Measurements from ENCODE around the gene USF3. TPM values are rescaled to one million over a fixed set of nuclear protein-coding genes. Genes with fewer than 3 reads are reported as not detected.

USF3 gene
- total and polyA plus RNA-seq, 5 donors = 6.3 to 15.4 (median 14.0) TPM

DNA sequence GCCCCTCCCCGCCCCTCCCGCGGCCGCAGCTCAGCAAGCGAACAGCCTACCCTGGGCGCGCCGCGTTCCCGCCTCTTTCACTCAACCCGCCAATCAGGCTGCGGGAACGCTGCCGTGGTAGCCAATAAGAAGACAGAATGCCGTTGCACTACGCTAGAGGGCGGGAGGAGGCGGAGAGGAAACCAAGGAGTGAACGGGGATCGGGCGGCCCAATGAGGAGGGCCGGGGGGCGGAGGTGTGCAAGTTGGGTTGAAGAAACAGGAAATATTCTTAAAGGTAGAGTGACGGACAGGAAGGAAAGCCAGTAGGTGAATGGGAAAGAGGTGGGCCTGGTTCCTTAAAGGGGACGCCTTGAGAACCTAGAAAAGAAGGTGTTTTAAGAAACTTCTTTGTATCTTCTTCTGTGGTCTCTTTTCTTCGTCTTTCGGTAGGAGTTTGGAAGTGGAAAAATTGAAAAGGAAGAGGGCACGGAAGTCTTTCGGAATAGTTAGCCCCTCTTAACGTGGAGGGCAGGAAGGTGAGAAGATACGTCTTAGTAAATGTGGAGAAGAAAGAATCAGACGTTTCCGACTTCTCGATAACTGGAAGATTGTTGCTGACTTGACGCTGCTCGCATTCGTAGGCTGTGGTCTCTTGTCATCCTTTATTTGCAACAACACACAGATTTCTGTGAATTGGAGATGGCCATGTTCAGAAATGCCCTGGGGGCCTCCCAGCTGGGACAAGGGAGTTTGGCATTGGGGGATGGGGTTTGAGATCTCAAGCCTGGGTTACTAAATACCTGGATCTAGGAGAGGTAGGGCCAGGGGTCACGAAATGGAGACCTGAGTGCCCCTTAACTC lies 437 bp upstream of the USF3 start:
- Histone ChIP-seq H3K9me3 (ENCODE audit: control insufficient read depth, low read length) (no peaks in the 10 kb centered on the region), H3K4me3 (ENCODE audit: low read length) (peak overlapping the region; percentile 95), H3K27ac (ENCODE audit: low read length) (peak overlapping the region; percentile 87), H3K27me3 (ENCODE audit: control insufficient read depth, insufficient read depth) (no peaks in the 10 kb centered on the region), H3K4me1 (ENCODE audit: control insufficient read depth, insufficient read depth, low read length) (peaks cover 1% of the 10 kb centered on the region)
- DNase-seq (peak; percentile 99 to 100 (median 99)), ATAC-seq (peak; percentile 98)
- under 1% methylated on average over 38 of the region's 38 CpGs for WGBS
- intact Hi-C loops (cut with DNase I) = no loop called here

DNA sequence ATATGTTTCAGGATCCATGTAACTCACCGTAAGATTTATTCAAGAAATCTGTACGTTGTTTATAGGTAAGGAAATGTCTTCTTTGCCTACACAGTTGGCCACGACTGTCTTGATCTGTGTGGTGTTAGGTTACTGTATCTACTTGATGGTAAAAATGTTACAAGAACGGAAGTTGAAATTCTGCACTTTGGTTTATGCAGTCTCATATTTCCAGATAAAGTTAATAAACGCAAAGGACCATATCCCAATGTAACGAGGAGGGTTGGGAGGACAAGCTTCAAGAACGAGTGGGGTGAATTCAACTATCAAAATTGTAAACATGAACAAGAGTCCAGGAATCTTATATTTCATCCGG lies 1.0 kb downstream of the USF3 start:
- H3K9me3 ChIP-seq (ENCODE audit: control insufficient read depth, low read length) = no peaks in the 10 kb centered on the region
- WGBS = 19% methylated on average over 8 of the region's 8 CpGs
- peak overlapping the region; percentile 95 for H3K4me3 ChIP-seq (ENCODE audit: low read length)
- intact Hi-C loops (cut with DNase I) = loop anchor here in 1 of 4 donors (2.0 kb wide), 1 partner anchor 77 kb away; no protein-coding TSS in a partner anchor
- no peak for DNase-seq
- H3K27ac ChIP-seq (ENCODE audit: low read length) = no peak overlapping the region
- ATAC-seq = no peak
- H3K4me1 ChIP-seq (ENCODE audit: control insufficient read depth, insufficient read depth, low read length) = peaks cover 3% of the 10 kb centered on the region
- no peaks in the 10 kb centered on the region for H3K27me3 ChIP-seq (ENCODE audit: control insufficient read depth, insufficient read depth)

DNA sequence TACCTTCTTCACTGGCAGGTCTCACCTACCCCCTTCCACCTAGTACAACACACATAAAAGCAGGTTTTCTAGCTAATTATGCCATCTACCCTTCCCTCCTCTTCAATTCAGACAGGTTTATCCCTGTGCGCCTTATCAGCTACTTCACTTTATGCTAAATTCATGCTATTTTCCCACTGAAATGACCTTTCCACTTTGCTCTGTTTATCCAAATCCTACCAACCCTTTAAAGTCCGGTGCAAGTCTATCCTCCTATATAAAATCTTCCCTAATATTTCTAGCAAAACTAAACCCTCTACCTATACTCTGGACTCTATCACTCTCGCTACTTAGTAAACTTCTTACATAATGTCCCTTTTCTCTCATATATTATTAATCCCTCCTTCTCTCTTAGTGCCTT lies 6.0 kb downstream of the USF3 start:
- Histone ChIP-seq H3K4me1 (ENCODE audit: control insufficient read depth, insufficient read depth, low read length) (peaks cover 7% of the 10 kb centered on the region), H3K9me3 (ENCODE audit: control insufficient read depth, low read length) (no peaks in the 10 kb centered on the region), H3K27ac (ENCODE audit: low read length) (no peak overlapping the region), H3K27me3 (ENCODE audit: control insufficient read depth, insufficient read depth) (no peaks in the 10 kb centered on the region), H3K4me3 (ENCODE audit: low read length) (no peak overlapping the region)
- DNase-seq (no peak), ATAC-seq (no peak)
- WGBS = 96% methylated on average over 3 of the region's 3 CpGs
- intact Hi-C loops (cut with DNase I) = no loop called here

DNA sequence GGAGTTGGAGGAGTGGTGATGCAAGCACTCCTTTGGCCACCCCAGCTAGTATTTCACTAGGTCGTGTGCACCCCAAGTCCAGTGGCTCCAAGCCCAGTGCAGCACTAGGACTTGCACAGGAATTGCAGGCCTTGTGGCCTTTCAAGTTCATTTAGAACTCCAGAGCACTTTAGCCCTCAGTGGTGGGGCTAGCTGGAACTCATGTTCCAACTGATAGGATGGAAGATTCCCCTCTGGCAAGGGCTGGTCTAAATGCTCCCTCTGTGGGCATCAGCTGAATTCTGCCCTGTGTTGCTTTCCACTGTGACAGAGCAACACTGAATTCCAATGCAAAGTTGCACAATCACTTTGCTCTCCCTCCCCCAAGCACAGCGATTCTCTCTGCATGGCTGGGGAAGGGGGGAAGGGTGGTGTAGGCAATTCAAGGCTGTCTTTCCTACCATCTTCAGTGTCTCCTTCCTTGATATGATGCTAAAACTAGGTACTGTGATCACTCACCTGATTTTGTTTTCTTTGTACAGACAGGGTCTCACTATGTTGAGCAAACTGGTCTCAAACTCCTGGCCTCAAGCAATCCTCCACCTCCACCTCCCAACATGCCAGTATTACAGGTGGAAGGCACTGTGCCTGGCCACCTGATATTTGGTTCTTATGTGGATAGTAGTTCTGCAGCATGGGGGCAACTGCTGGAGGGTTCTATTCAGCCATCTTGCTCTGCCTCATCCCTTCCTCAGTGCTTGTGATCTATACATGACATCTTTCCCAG lies 10.3 kb downstream of the USF3 start:
- no peak overlapping the region for H3K27ac ChIP-seq (ENCODE audit: low read length)
- peak; percentile 20 to 66 for ATAC-seq
- 65% methylated on average over 2 of the region's 2 CpGs for WGBS

DNA sequence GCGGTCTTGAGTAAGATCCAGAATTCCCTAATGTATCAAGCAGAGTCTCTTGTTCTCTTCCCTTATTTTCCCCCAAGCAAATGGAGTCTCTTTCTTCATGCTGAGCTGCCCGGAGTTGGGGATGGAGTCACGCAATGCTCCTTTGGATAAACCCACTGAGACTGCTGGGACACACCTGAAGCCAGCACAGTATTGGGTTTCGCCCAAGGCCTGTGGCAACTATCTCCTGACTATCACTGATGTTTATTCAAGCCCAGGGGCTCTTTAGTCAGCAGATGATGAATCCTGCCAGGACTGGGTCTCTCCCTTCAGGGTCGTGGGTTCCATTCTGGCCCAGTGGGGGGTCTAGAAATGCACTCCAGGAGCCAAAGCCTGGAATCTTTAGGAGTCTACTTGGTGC lies 11.3 kb downstream of the USF3 start:
- intact Hi-C loops (cut with DNase I) = no loop called here
- no peaks in the 10 kb centered on the region for H3K27me3 ChIP-seq (ENCODE audit: control insufficient read depth, insufficient read depth)
- H3K9me3 ChIP-seq (ENCODE audit: control insufficient read depth, low read length) = no peaks in the 10 kb centered on the region
- peaks cover 4% of the 10 kb centered on the region for H3K4me1 ChIP-seq (ENCODE audit: control insufficient read depth, insufficient read depth, low read length)
- ATAC-seq (no peak), DNase-seq (no peak)
- WGBS = 89% methylated on average over 5 of the region's 5 CpGs
- no peak overlapping the region for H3K27ac ChIP-seq (ENCODE audit: low read length)
- no peak overlapping the region for H3K4me3 ChIP-seq (ENCODE audit: low read length)

More for the DNA sequence above, 10.3 kb downstream of the USF3 start:
- no peaks in the 10 kb centered on the region for H3K27me3 ChIP-seq (ENCODE audit: control insufficient read depth, insufficient read depth)
- intact Hi-C loops (cut with DNase I) = no loop called here
- no peaks in the 10 kb centered on the region for H3K9me3 ChIP-seq (ENCODE audit: control insufficient read depth, low read length)
- peaks cover 4% of the 10 kb centered on the region for H3K4me1 ChIP-seq (ENCODE audit: control insufficient read depth, insufficient read depth, low read length)
- DNase-seq = peak in 2 of 3 donors; percentile 19 to 42
- no peak overlapping the region for H3K4me3 ChIP-seq (ENCODE audit: low read length)

DNA sequence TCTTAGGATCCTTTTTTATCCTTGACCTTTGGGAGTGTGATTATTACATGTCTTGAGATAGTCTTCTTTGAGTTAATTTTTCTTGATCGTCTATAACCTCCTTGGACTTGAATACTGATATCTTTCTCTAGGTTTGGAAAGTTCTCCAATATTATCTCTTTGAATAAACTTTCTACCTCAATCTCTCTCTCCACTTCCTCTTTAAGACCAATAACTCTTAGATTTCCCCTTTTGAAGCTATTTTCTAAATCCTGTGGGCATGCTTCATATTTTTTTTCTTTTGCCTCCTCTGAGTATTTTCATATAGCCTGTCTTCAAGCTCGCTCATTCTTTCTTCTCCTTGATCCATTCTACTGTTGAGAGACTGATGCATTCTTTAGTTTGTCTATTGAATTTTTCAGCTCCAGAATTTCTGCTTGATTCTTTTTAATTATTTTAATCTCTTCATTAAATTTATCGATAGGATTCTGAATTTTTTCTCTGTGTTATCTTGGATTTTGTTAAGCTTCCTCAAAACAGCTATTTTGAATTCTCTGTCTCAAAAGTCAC lies 12.1 kb downstream of the USF3 start:
- Histone ChIP-seq H3K27me3 (ENCODE audit: control insufficient read depth, insufficient read depth) (no peaks in the 10 kb centered on the region), H3K9me3 (ENCODE audit: control insufficient read depth, low read length) (no peaks in the 10 kb centered on the region), H3K4me3 (ENCODE audit: low read length) (no peak overlapping the region), H3K4me1 (ENCODE audit: control insufficient read depth, insufficient read depth, low read length) (peaks cover 4% of the 10 kb centered on the region), H3K27ac (ENCODE audit: low read length) (no peak overlapping the region)
- intact Hi-C loops (cut with DNase I) = no loop called here
- DNase-seq (no peak), ATAC-seq (no peak)
- WGBS = 96% methylated on average over 3 of the region's 3 CpGs

DNA sequence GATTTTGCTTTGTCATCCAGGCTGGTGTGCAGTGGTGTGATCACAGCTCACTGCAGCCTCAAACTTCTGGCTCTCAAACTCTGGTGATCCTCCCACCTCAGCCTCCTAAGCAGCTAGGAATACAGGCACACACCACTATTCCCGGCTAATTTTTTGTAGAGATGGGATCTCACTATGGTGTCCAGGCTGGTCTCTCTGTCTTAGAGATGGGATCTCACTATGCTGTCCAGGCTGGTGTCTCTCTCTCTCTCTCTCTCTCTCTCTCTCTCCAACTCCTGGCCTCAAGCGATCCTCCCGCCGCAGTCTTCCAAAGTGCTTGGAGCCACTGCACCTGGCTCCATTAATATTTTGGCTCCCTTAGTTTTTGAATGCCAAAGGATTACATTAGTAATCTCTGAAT lies 17.7 kb downstream of the USF3 start:
- Histone ChIP-seq H3K27me3 (ENCODE audit: control insufficient read depth, insufficient read depth) (no peaks in the 10 kb centered on the region), H3K27ac (ENCODE audit: low read length) (no peak overlapping the region), H3K9me3 (ENCODE audit: control insufficient read depth, low read length) (no peaks in the 10 kb centered on the region), H3K4me1 (ENCODE audit: control insufficient read depth, insufficient read depth, low read length) (no peaks in the 10 kb centered on the region), H3K4me3 (ENCODE audit: low read length) (no peak overlapping the region)
- DNase-seq (no peak), ATAC-seq (no peak)
- WGBS = 96% methylated on average over 4 of the region's 4 CpGs
- intact Hi-C loops (cut with DNase I) = no loop called here

DNA sequence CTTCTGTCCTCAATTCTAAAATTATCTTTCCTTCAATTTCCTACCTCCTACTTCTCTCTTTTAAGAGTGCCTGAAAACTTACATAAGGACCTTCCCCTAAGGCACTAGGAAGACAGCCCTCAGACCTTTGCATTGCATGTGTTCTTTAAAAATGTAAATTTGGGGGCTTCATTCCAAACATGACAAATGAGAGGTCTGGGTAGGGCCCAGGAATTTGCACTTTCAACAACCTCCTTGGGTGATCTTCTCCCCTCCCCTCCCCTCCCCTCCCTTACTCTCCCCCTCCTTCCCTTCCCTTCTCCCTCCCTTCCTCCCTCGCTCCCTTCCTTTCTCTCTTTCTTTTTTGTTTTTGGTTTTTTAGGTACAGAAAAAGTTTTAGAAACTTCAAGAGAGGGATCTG lies 18.7 kb downstream of the USF3 start:
- Histone ChIP-seq H3K4me3 (ENCODE audit: low read length) (no peak overlapping the region), H3K27ac (ENCODE audit: low read length) (no peak overlapping the region), H3K27me3 (ENCODE audit: control insufficient read depth, insufficient read depth) (no peaks in the 10 kb centered on the region), H3K9me3 (ENCODE audit: control insufficient read depth, low read length) (no peaks in the 10 kb centered on the region), H3K4me1 (ENCODE audit: control insufficient read depth, insufficient read depth, low read length) (no peaks in the 10 kb centered on the region)
- 96% methylated on average over 1 of the region's 1 CpG for WGBS
- no peak for DNase-seq
- ATAC-seq = no peak
- intact Hi-C loops (cut with DNase I) = no loop called here

DNA sequence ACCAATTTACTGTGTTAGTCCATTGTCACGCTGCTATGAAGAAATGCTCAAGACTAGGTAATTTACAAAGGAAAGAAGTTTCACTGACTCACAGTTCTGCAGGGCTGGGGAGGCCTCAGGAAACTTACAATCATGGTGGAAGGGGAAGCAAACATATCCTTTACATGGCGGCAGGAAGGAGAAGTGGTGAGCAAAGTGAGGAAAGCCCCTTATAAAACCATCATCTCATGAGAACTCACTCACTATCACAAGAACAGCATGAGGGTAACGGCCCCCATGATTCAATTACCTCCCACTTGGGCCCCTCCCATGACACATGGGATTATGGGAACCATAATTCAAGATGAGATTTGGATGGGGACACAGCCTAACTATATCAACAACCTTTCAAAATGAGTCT lies 20.2 kb downstream of the USF3 start:
- DNase-seq = no peak
- no peak for ATAC-seq
- no peaks in the 10 kb centered on the region for H3K4me1 ChIP-seq (ENCODE audit: control insufficient read depth, insufficient read depth, low read length)
- WGBS = 92% methylated on average over 3 of the region's 3 CpGs
- H3K9me3 ChIP-seq (ENCODE audit: control insufficient read depth, low read length) = no peaks in the 10 kb centered on the region
- no peaks in the 10 kb centered on the region for H3K27me3 ChIP-seq (ENCODE audit: control insufficient read depth, insufficient read depth)
- intact Hi-C loops (cut with DNase I) = no loop called here
- no peak overlapping the region for H3K27ac ChIP-seq (ENCODE audit: low read length)
- no peak overlapping the region for H3K4me3 ChIP-seq (ENCODE audit: low read length)

DNA sequence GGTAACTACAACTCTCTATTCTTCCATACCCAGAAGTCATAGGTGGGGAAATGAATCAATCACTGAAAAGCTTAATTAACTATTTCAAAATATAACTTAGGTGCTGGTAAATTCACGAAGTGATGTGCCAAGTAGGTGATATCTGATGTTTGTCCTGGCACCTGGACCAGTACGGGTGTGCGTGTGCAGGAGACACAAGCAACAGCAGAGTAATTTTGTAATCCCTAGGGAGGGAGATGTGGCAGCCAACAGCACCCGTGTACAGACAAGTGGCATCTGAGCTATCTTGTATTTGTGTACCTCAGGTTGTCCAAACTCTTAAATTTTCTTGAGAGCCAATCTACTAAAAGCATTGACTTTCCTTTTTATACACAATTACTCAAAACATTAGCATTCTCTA lies 22.8 kb downstream of the USF3 start:
- Histone ChIP-seq H3K27me3 (ENCODE audit: control insufficient read depth, insufficient read depth) (no peaks in the 10 kb centered on the region), H3K27ac (ENCODE audit: low read length) (no peak overlapping the region), H3K4me1 (ENCODE audit: control insufficient read depth, insufficient read depth, low read length) (no peaks in the 10 kb centered on the region), H3K4me3 (ENCODE audit: low read length) (no peak overlapping the region), H3K9me3 (ENCODE audit: control insufficient read depth, low read length) (no peaks in the 10 kb centered on the region)
- ATAC-seq = no peak
- no peak for DNase-seq
- WGBS = 78% methylated on average over 4 of the region's 4 CpGs
- intact Hi-C loops (cut with DNase I) = no loop called here

DNA sequence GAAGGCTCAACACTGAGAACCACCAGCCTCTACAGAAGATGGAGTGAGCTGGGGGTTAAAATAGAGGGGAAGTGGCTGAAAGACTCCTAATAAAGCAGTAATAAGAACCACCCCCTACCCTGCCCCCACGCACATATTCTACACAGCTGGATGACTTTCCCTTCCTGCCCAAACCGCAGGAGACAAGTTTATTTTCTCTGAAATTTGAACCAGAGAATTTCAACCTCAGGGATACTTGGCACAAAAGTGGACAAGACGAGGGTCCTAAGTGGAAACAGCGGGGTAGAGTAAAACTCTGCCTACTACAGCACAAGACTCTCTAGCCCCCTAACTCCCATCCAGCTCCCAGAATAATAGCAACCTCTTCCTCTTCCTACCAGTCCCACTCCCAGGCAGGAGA lies 28.4 kb downstream of the USF3 start:
- Histone ChIP-seq H3K27ac (ENCODE audit: low read length) (no peak overlapping the region), H3K9me3 (ENCODE audit: control insufficient read depth, low read length) (no peaks in the 10 kb centered on the region), H3K4me1 (ENCODE audit: control insufficient read depth, insufficient read depth, low read length) (no peaks in the 10 kb centered on the region), H3K27me3 (ENCODE audit: control insufficient read depth, insufficient read depth) (no peaks in the 10 kb centered on the region), H3K4me3 (ENCODE audit: low read length) (no peak overlapping the region)
- ATAC-seq (no peak), DNase-seq (no peak)
- intact Hi-C loops (cut with DNase I) = no loop called here
- 58% methylated on average over 4 of the region's 4 CpGs for WGBS
